Measurements from ENCODE around the gene DRD5.

DNA sequence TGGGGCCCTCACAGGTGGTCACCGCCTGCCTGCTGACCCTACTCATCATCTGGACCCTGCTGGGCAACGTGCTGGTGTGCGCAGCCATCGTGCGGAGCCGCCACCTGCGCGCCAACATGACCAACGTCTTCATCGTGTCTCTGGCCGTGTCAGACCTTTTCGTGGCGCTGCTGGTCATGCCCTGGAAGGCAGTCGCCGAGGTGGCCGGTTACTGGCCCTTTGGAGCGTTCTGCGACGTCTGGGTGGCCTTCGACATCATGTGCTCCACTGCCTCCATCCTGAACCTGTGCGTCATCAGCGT lies 652 bp downstream of the DRD5 start:
- TF ChIP-seq YY1 (IDR thresholded peaks at IDR 0.05; ENCODE audit: insufficient read depth, insufficient read length) = no peak
- TF ChIP-seq SUZ12 (IDR thresholded peaks at IDR 0.05; ENCODE audit: extremely low read depth, insufficient read depth, insufficient read length) = no peak

Measured in NT2/D1 (cell line).